ENCODE measurements around the gene DAPK1.

- TF ChIP-seq CTCF (IDR thresholded peaks at IDR 0.05) (no peak), EZH2 (IDR thresholded peaks at IDR 0.05; ENCODE audit: borderline replicate concordance, insufficient read depth, low read depth, low read length, poor library complexity, severe bottlenecking) (no peak)
These were observed 42.9 kb downstream of the DAPK1 start for GRCh38 chr9:87540444-87541105.
